Heart right ventricle (tissue), 16 donors: Measurements from ENCODE around the gene LUZP2. TPM values are rescaled to one million over a fixed set of nuclear protein-coding genes. Genes with fewer than 3 reads are reported as not detected.

ENCODE experiments used
- ATAC-seq, 8 donors: fragments of 200-7000 bp; cut with Tn5 transposase; one replicate each; pipeline ENCODE4 v1.9.1; 2020; ENCODE audit warnings: mild to moderate bottlenecking in 8 of 8, moderate library complexity in 8 of 8, moderate number of reproducible peaks in 1 of 8
- DNase-seq, 2 donors: peaks; one replicate each; pipeline ENCODE4 v3.0.0-alpha.2; 2020
- H3K27ac ChIP-seq, 10 donors: fragments of 200-600 bp; sonication (generic) in 2 of 10; one replicate each; pipeline versions ENCODE4 v1.5.0 to v1.8.0; 2020 to 2022; ENCODE audit warnings: mild to moderate bottlenecking in 3 of 10
- H3K27me3 ChIP-seq, 7 donors: fragments of 200-600 bp; one replicate each; pipeline ENCODE4 v1.8.0; 2021 to 2022; ENCODE audit warnings: mild to moderate bottlenecking in 2 of 7
- H3K36me3 ChIP-seq, 9 donors: fragments of 200-600 bp; sonication (generic) in 1 of 9; one replicate each; pipeline versions ENCODE4 v1.5.0 to v1.8.0; 2020 to 2022; ENCODE audit warnings: mild to moderate bottlenecking in 2 of 9
- H3K4me1 ChIP-seq, 9 donors: fragments of 200-600 bp; sonication (generic) in 1 of 9; one replicate each; pipeline versions ENCODE4 v1.5.0 to v1.8.0; 2020 to 2022; ENCODE audit warnings: mild to moderate bottlenecking in 4 of 9
- H3K4me3 ChIP-seq, 10 donors: fragments of 200-600 bp; sonication (generic) in 2 of 10; one replicate each; pipeline versions ENCODE4 v1.5.0 to v1.8.0; 2020 to 2022; ENCODE audit warnings: mild to moderate bottlenecking in 7 of 10, moderate library complexity in 2 of 10
- H3K9me3 ChIP-seq, 11 donors: fragments of 200-600 bp in 10 of 11; sonication (generic) in 2 of 11; one replicate each; pipeline versions ENCODE4 v1.5.0 to v1.8.0; 2013 to 2022; ENCODE audit warnings: mild to moderate bottlenecking in 2 of 11, control low read depth in 1 of 11, moderate library complexity in 1 of 11
- CTCF ChIP-seq, 9 donors: fragments of 200-600 bp; sonication (generic) in 2 of 9; IDR thresholded peaks; one replicate each; pipeline versions ENCODE4 v1.5.0 to v1.8.0; 2021 to 2022; ENCODE audit warnings: antibody characterized with exemption in 9 of 9, mild to moderate bottlenecking in 5 of 9, moderate library complexity in 1 of 9
- WGBS, 2 donors: extraction: QIAGEN DNeasy Blood & Tissue Kit; methylation state at CpG; one replicate each; pipeline ENCODE4 v1.1.7; 2013; ENCODE audit warnings: inconsistent platforms in 1 of 2; 5-methylcytosine and 5-hydroxymethylcytosine counted together
- intact Hi-C, 10 donors: fragments of 100-400 bp; cut with DNase I; formaldehyde crosslinking; loops; one replicate each; pipeline versions ENCODE4 v1.11.1 to v1.14.2; 2022
- long read RNA-seq, 3 donors: library from polyadenylated mRNA; unstranded; transcript quantifications; one replicate each; pipeline ENCODE4 v2.0.0, GENCODE V29; 2020 to 2021
- polyA plus RNA-seq, 2 donors: library from polyadenylated mRNA; stranded (reverse); fragments of 200-250 nt; gene quantifications; one replicate each; pipeline ENCODE4 v1.2.3, GENCODE V29; 2013
- total RNA-seq, 10 donors: library from RNA; stranded (reverse); fragmentation: NEBNext Ultra II Directional in 3 of 10; extraction: Animal tissue kit (Norgen Biotek cat#: 25700) in 3 of 10; gene quantifications; one replicate each; pipeline versions ENCODE4 v1.2.1 to v1.2.4, GENCODE V29; 2021 to 2023
- donor health status: Arrhythmogenic right ventricular cardiomyopathy.
- donor health status: ischemic (EF 13 %, LVEDD 7.1; RV severe dilation, severe dysfunction).
- donor health status: healthy with polysubstance abuse.
- donor health status: DM: no; HTN: yes; CAD: no.
- donor health status: DM: no; HTN: no; CAD: no.
- donor health status: ischemic (EF 25% LVEDD 6.9; RV normal size, moderate dysfunction).
- donor health status: ischemic (EF 25% LVEDD 5.7; RV mildly dilated, moderate dysfunction).
- donor health status: healthy.
- donor health status: DM: yes; HTN: yes; CAD: no.
- donor health status: Ischemic cardiomyopathy.
- donor health status: ischemic (EF 35%, LVEDD 5.7; RV mildly dilated, moderate dysfunction).
- donor health status: nonischemic (EF 11% LVEDD 7.7; RV severe dilation, severe dysfunction).
- donor health status: DM: yes; HTN: yes; CAD: no.
- donor health status: PGD.
- donor health status: ischemic (EF 29% LVEDD 5.4; RV normal size, mild dysfunction).
- donor health status: nonischemic (EF 23%, LVEDD 6.1; RV moderate dilation, normal function).

Gene LUZP2
- total RNA-seq (under 1 TPM in 5 of 10 donors, not detected in 5; 0.07 to 0.45 (median 0.17) TPM), polyA plus RNA-seq (under 1 TPM in 1 of 2 donors, not detected in 1; 0.46 TPM)
- long read RNA-seq, donor 1, result 0 reads
- long read RNA-seq, donor 2, result 0 reads
- long read RNA-seq, donor 3, result 0 reads

- TF ChIP-seq CTCF (IDR thresholded peaks at IDR 0.05), result no peak
- WGBS, 2 donors, result 1% methylated on average over 62 to 65 of the region's 65 CpGs
- H3K4me3 ChIP-seq, result peak within 1 kb of the TSS in 9 of 10 donors; percentile 22 to 54 (median 45)
- DNase-seq (peak in 1 of 2 donors; percentile 6), ATAC-seq (peak in 7 of 8 donors; percentile 33 to 89 (median 47))
- H3K36me3 ChIP-seq, result no peaks in the 10 kb centered on the region
- intact Hi-C loops, result no loop called here
- H3K4me1 ChIP-seq, result peaks cover 0 to 5% (median 0%) of the 10 kb centered on the region in 9 donors
- H3K27me3 ChIP-seq, result peaks cover 0 to 33% (median 14%) of the 10 kb centered on the region in 7 donors
- H3K27ac ChIP-seq, result no peak within 1 kb of the TSS
- H3K9me3 ChIP-seq, result no peaks in the 10 kb centered on the region
These were observed at the start of gene LUZP2 for GRCh38 chr11:24496736-24497725. LUZP2 (plus strand) TSS chr11:24497053.

GRCh38 chr11:24453129-24453718 lies 43.6 kb upstream of the LUZP2 start:
- no peaks in the 10 kb centered on the region for H3K36me3 ChIP-seq
- ATAC-seq (no peak), DNase-seq (no peak)
- H3K27ac ChIP-seq, result no peak overlapping the region
- no peaks in the 10 kb centered on the region for H3K4me1 ChIP-seq
- TF ChIP-seq CTCF (IDR thresholded peaks at IDR 0.05), result no peak
- intact Hi-C loops, result no loop called here
- H3K9me3 ChIP-seq, result peaks cover 0 to 11% (median 0%) of the 10 kb centered on the region in 11 donors
- 63% methylated on average over 3 of the region's 3 CpGs for WGBS, 2 donors
- H3K27me3 ChIP-seq, result no peaks in the 10 kb centered on the region
- H3K4me3 ChIP-seq, result no peak overlapping the region

- Histone ChIP-seq H3K9me3 (peaks cover 0 to 13% (median 0%) of the 10 kb centered on the region in 11 donors), H3K27me3 (no peaks in the 10 kb centered on the region), H3K27ac (no peak overlapping the region), H3K4me1 (no peaks in the 10 kb centered on the region), H3K4me3 (no peak overlapping the region), H3K36me3 (no peaks in the 10 kb centered on the region)
- intact Hi-C loops, result no loop called here
- no peak for TF ChIP-seq CTCF (IDR thresholded peaks at IDR 0.05)
- no peak for DNase-seq
- ATAC-seq, result no peak
These were observed 38.9 kb upstream of the LUZP2 start for GRCh38 chr11:24457985-24458384.

- intact Hi-C loops, result no loop called here
- no peak for ATAC-seq
- Histone ChIP-seq H3K36me3 (no peaks in the 10 kb centered on the region), H3K4me1 (no peaks in the 10 kb centered on the region), H3K27ac (no peak overlapping the region), H3K9me3 (peaks cover 0 to 16% (median 0%) of the 10 kb centered on the region in 11 donors), H3K27me3 (peaks cover 0 to 4% (median 0%) of the 10 kb centered on the region in 7 donors), H3K4me3 (no peak overlapping the region)
- 94 to 96% methylated on average over 1 of the region's 1 CpG for whole genome bisulfite sequencing, 2 donors
- no peak for TF ChIP-seq CTCF (IDR thresholded peaks at IDR 0.05)
- DNase-seq, result no peak
These were observed 26.4 kb upstream of the LUZP2 start for GRCh38 chr11:24470431-24470830.
